Measurements from ENCODE around the gene EGFL6.
"Not testable (repeated sequence)": the region's sequence is repeated elsewhere in the genome, so short reads cannot be mapped to it uniquely, and the experiment has no call there.

EGFL6 gene

DNA sequence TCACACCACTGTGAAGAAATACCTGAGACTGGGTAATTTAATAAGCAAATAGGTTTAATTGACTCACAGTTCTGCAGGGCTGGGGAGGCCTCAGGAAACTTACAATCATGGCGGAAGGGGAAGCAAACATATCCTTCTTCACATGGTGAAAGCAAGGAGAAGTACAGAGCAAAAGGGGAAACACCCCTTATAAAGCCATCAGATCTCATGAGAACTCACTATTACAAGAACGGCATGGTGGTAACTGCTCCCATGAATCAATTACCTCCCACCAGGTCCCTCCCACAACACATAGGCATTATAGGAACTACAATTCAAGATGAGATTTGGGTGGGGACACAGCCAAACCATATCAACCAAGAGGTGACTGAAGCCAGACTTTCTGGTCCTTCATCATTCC lies 78.9 kb downstream of the EGFL6 start:
- H3K4me3 ChIP-seq (ENCODE audit: insufficient read depth, low read depth, low read length, poor library complexity, severe bottlenecking) = not testable (repeated sequence)

GRCh38 chrX:13649838-13650237 lies 80.4 kb downstream of the EGFL6 start:
- Histone ChIP-seq H3K27me3 (replicated peaks; ENCODE audit: control insufficient read depth, insufficient read depth, low read length, poor library complexity, severe bottlenecking) (no peaks in the 10 kb centered on the region), H3K4me1 (ENCODE audit: control insufficient read depth, insufficient read depth, low read length, poor library complexity, severe bottlenecking) (no peaks in the 10 kb centered on the region), H3K9me3 (ENCODE audit: control insufficient read depth, low read length) (no peaks in the 10 kb centered on the region), H3K27ac (ENCODE audit: insufficient read depth, low read length, poor library complexity, severe bottlenecking) (no peak overlapping the region), H3K36me3 (ENCODE audit: control insufficient read depth, insufficient read depth, low read length) (no peaks in the 10 kb centered on the region), H3K4me3 (ENCODE audit: insufficient read depth, low read depth, low read length, poor library complexity, severe bottlenecking) (no peak overlapping the region)
- DNase-seq = no peak

More for the DNA sequence above, 78.9 kb downstream of the EGFL6 start:
- not testable (repeated sequence) for H3K9me3 ChIP-seq (ENCODE audit: control insufficient read depth, low read length); H3K27me3 ChIP-seq (replicated peaks; ENCODE audit: control insufficient read depth, insufficient read depth, low read length, poor library complexity, severe bottlenecking); H3K4me1 ChIP-seq (ENCODE audit: control insufficient read depth, insufficient read depth, low read length, poor library complexity, severe bottlenecking); DNase-seq; H3K36me3 ChIP-seq (ENCODE audit: control insufficient read depth, insufficient read depth, low read length); H3K27ac ChIP-seq (ENCODE audit: insufficient read depth, low read length, poor library complexity, severe bottlenecking)

DNA sequence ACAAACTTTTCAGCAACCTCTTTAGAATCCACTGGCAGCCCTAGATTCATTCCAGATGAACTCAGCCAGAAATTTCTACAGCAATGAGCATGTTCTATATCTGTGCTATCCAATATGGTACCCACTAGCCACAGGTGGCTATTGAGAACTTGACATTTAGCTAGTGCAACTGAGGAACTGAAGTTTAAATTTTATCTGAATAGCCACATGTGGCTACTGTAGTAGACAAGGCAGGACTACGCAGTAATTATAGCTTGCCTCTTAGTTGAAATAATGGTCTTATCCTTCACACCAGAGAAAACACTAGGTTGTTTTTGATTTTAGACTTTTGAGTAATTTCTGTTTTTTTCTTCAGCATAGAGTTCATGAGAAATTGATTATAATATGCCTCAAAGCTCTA lies 80.9 kb downstream of the EGFL6 start:
- Histone ChIP-seq H3K27me3 (replicated peaks; ENCODE audit: control insufficient read depth, insufficient read depth, low read length, poor library complexity, severe bottlenecking) (no peaks in the 10 kb centered on the region), H3K4me3 (ENCODE audit: insufficient read depth, low read depth, low read length, poor library complexity, severe bottlenecking) (no peak overlapping the region), H3K27ac (ENCODE audit: insufficient read depth, low read length, poor library complexity, severe bottlenecking) (no peak overlapping the region), H3K9me3 (ENCODE audit: control insufficient read depth, low read length) (no peaks in the 10 kb centered on the region), H3K36me3 (ENCODE audit: control insufficient read depth, insufficient read depth, low read length) (no peaks in the 10 kb centered on the region), H3K4me1 (ENCODE audit: control insufficient read depth, insufficient read depth, low read length, poor library complexity, severe bottlenecking) (no peaks in the 10 kb centered on the region)
- no peak for DNase-seq

DNA sequence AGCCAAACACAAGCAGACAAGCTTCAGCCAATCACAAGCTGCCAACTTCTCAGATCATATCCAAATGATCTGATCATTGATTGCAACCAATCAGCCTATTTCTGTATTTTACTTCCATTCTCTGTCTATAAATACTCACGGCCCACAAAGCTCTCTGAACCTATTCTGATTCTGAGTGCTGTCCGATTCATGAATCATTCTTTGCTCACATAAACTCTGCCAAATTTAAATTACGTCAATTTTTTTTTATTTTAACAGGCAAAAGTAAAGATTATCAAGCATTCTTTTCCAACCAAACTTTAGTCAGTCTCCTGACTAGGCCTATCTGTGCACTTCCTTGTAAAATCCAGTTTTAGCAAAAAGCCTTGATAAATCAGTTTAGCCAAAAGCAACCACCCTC lies 81.7 kb downstream of the EGFL6 start:
- Histone ChIP-seq H3K4me3 (ENCODE audit: insufficient read depth, low read depth, low read length, poor library complexity, severe bottlenecking) (no peak overlapping the region), H3K4me1 (ENCODE audit: control insufficient read depth, insufficient read depth, low read length, poor library complexity, severe bottlenecking) (no peaks in the 10 kb centered on the region), H3K36me3 (ENCODE audit: control insufficient read depth, insufficient read depth, low read length) (peaks cover 7% of the 10 kb centered on the region), H3K9me3 (ENCODE audit: control insufficient read depth, low read length) (no peaks in the 10 kb centered on the region), H3K27me3 (replicated peaks; ENCODE audit: control insufficient read depth, insufficient read depth, low read length, poor library complexity, severe bottlenecking) (no peaks in the 10 kb centered on the region), H3K27ac (ENCODE audit: insufficient read depth, low read length, poor library complexity, severe bottlenecking) (no peak overlapping the region)
- DNase-seq = no peak

DNA sequence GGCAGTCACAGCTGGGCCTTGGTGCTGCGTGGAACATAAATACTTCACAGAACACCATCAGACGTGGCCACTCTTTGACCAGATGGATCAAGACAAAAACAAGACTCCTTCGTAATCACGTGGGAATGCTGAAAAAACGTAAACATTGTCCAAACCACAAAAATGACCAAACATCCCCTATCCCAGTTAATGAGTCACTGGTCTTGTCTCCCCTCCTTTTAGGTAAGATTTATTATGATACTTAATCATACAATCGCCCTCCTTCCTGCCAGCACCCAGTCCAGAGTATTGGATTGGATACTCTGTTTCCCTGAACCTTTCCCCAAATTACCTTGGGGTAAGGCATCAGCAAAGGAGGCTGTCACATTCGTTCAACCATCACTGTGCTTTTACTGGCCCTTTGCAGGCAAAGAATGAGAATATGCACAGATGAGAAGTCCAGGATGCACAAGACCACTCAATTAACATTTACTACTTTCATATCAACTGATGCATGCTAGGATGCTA lies 82.9 kb downstream of the EGFL6 start:
- Histone ChIP-seq H3K4me1 (ENCODE audit: control insufficient read depth, insufficient read depth, low read length, poor library complexity, severe bottlenecking) (no peaks in the 10 kb centered on the region), H3K36me3 (ENCODE audit: control insufficient read depth, insufficient read depth, low read length) (peaks cover 8% of the 10 kb centered on the region), H3K27ac (ENCODE audit: insufficient read depth, low read length, poor library complexity, severe bottlenecking) (peak overlapping the region; percentile 93), H3K9me3 (ENCODE audit: control insufficient read depth, low read length) (no peaks in the 10 kb centered on the region), H3K27me3 (replicated peaks; ENCODE audit: control insufficient read depth, insufficient read depth, low read length, poor library complexity, severe bottlenecking) (no peaks in the 10 kb centered on the region), H3K4me3 (ENCODE audit: insufficient read depth, low read depth, low read length, poor library complexity, severe bottlenecking) (peak overlapping the region; percentile 35)
- no peak for DNase-seq

GRCh38 chrX:13652850-13653693 lies 83.7 kb downstream of the EGFL6 start, which contains the start of gene TCEANC:
TCEANC (plus strand) TSS chrX:13653141; CDS start chrX:13662509, 9,368 bp downstream.
- Histone ChIP-seq H3K4me3 (ENCODE audit: insufficient read depth, low read depth, low read length, poor library complexity, severe bottlenecking) (peak within 1 kb of the TSS; percentile 76), H3K27me3 (replicated peaks; ENCODE audit: control insufficient read depth, insufficient read depth, low read length, poor library complexity, severe bottlenecking) (no peaks in the 10 kb centered on the region), H3K27ac (ENCODE audit: insufficient read depth, low read length, poor library complexity, severe bottlenecking) (peak within 1 kb of the TSS; percentile 93), H3K36me3 (ENCODE audit: control insufficient read depth, insufficient read depth, low read length) (peaks cover 8% of the 10 kb centered on the region), H3K4me1 (ENCODE audit: control insufficient read depth, insufficient read depth, low read length, poor library complexity, severe bottlenecking) (no peaks in the 10 kb centered on the region), H3K9me3 (ENCODE audit: control insufficient read depth, low read length) (no peaks in the 10 kb centered on the region)
- DNase-seq = peak; percentile 88 to 97 (median 90)

- Histone ChIP-seq H3K4me1 (ENCODE audit: control insufficient read depth, insufficient read depth, low read length, poor library complexity, severe bottlenecking) (no peaks in the 10 kb centered on the region), H3K36me3 (ENCODE audit: control insufficient read depth, insufficient read depth, low read length) (peaks cover 8% of the 10 kb centered on the region), H3K9me3 (ENCODE audit: control insufficient read depth, low read length) (no peaks in the 10 kb centered on the region), H3K4me3 (ENCODE audit: insufficient read depth, low read depth, low read length, poor library complexity, severe bottlenecking) (no peak overlapping the region), H3K27me3 (replicated peaks; ENCODE audit: control insufficient read depth, insufficient read depth, low read length, poor library complexity, severe bottlenecking) (no peaks in the 10 kb centered on the region), H3K27ac (ENCODE audit: insufficient read depth, low read length, poor library complexity, severe bottlenecking) (peak overlapping the region; percentile 93)
- no peak for DNase-seq
These were observed 84.7 kb downstream of the EGFL6 start for GRCh38 chrX:13654116-13654515.

DNA sequence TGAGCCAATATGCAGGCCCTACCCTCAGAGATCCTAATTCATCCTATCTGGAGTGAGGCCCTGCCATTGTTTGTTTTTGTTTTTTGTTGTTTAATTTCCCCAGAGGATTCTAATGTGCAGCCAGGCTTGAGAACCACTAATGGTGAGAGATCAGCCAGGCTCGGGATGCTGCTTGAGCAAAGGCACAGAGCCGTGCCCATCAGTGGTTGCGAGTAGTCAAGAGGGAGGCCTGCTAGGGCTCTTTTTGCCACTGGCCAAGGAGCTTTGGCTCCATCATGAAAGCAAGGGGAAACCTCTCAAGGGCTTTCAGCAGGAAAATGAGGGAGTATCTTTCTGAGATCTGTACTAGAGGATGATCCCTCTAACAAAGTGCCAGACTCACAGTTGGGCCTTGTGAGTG lies 86.3 kb downstream of the EGFL6 start:
- Histone ChIP-seq H3K27me3 (replicated peaks; ENCODE audit: control insufficient read depth, insufficient read depth, low read length, poor library complexity, severe bottlenecking) (no peaks in the 10 kb centered on the region), H3K27ac (ENCODE audit: insufficient read depth, low read length, poor library complexity, severe bottlenecking) (no peak overlapping the region), H3K4me3 (ENCODE audit: insufficient read depth, low read depth, low read length, poor library complexity, severe bottlenecking) (no peak overlapping the region), H3K36me3 (ENCODE audit: control insufficient read depth, insufficient read depth, low read length) (peaks cover 8% of the 10 kb centered on the region), H3K4me1 (ENCODE audit: control insufficient read depth, insufficient read depth, low read length, poor library complexity, severe bottlenecking) (no peaks in the 10 kb centered on the region), H3K9me3 (ENCODE audit: control insufficient read depth, low read length) (no peaks in the 10 kb centered on the region)
- DNase-seq = no peak

GRCh38 chrX:13658602-13659001 lies 89.2 kb downstream of the EGFL6 start:
- no peak for DNase-seq
- Histone ChIP-seq H3K27me3 (replicated peaks; ENCODE audit: control insufficient read depth, insufficient read depth, low read length, poor library complexity, severe bottlenecking) (no peaks in the 10 kb centered on the region), H3K4me1 (ENCODE audit: control insufficient read depth, insufficient read depth, low read length, poor library complexity, severe bottlenecking) (no peaks in the 10 kb centered on the region), H3K27ac (ENCODE audit: insufficient read depth, low read length, poor library complexity, severe bottlenecking) (no peak overlapping the region), H3K36me3 (ENCODE audit: control insufficient read depth, insufficient read depth, low read length) (peaks cover 8% of the 10 kb centered on the region), H3K9me3 (ENCODE audit: control insufficient read depth, low read length) (no peaks in the 10 kb centered on the region), H3K4me3 (ENCODE audit: insufficient read depth, low read depth, low read length, poor library complexity, severe bottlenecking) (no peak overlapping the region)

DNA sequence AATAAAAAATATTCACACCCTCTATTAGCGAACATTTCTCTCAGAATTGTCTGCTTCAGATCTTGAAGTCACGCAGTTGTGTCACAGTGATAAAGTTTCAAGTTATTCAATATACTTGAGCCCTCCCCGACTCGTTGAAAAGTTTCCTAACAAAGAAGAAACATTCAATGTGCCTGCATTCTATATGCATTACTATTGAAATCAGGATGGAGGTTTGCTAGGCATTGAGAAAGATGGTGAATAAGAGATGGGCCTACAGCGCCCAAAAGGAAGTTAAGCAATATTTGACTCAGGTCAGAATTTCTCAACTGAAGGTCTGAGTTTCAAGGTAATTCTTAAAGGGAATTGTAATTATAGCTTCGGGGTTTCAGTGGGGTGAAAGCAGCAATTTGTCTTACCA lies 89.7 kb downstream of the EGFL6 start:
- H3K27ac ChIP-seq (ENCODE audit: insufficient read depth, low read length, poor library complexity, severe bottlenecking) = no peak overlapping the region
- H3K4me1 ChIP-seq (ENCODE audit: control insufficient read depth, insufficient read depth, low read length, poor library complexity, severe bottlenecking) = no peaks in the 10 kb centered on the region
- H3K4me3 ChIP-seq (ENCODE audit: insufficient read depth, low read depth, low read length, poor library complexity, severe bottlenecking) = no peak overlapping the region
- H3K27me3 ChIP-seq (replicated peaks; ENCODE audit: control insufficient read depth, insufficient read depth, low read length, poor library complexity, severe bottlenecking) = no peaks in the 10 kb centered on the region
- peaks cover 8% of the 10 kb centered on the region for H3K36me3 ChIP-seq (ENCODE audit: control insufficient read depth, insufficient read depth, low read length)
- H3K9me3 ChIP-seq (ENCODE audit: control insufficient read depth, low read length) = no peaks in the 10 kb centered on the region
- DNase-seq = no peak
